ENCODE data around the gene CNNM4.

The CNNM4 gene

DNA sequence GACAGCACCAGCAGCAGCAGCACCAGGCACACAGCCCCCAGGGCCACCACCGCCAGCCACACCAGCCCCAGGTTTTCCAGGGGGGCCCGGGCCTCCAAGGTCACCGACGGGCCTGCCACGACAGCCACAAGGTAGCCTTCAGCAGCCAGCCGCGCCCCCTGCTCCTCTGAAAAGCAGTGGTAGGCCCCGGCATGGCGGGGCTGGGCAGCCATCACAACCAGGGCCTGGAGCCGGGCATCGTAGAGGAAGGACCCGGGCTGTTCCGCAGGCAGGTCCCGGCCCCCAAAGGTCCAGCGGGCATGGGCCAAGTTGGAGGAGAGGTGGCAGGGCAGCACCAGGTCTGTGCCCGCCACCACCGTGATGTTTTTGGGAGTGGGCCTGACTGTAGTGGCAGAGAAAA, 100.4 kb downstream of the CNNM4 start:
- DNase-seq: no peak

All from NCI-H82 (cell line).